DMS79 (cell line): Measurements from ENCODE around the gene NDST1.

Experiments
- DNase-seq: peaks from one replicate; lab custom pipeline; 2025; lab: John Stamatoyannopoulos, UW

NDST1 gene

GRCh38 chr5:150523472-150524350 lies 15.8 kb downstream of the NDST1 start:
- DNase-seq: no peak

GRCh38 chr5:150525163-150525562 lies 17.2 kb downstream of the NDST1 start:
- DNase-seq: no peak

GRCh38 chr5:150525781-150526180 lies 17.9 kb downstream of the NDST1 start:
- DNase-seq: no peak

- DNase-seq: no peak
These were observed 19.1 kb downstream of the NDST1 start for GRCh38 chr5:150527038-150527437.

GRCh38 chr5:150527808-150528207 lies 19.9 kb downstream of the NDST1 start:
- DNase-seq: no peak

GRCh38 chr5:150528924-150529546 lies 21.1 kb downstream of the NDST1 start:
- no peak for DNase-seq

GRCh38 chr5:150529555-150529954 lies 21.6 kb downstream of the NDST1 start:
- no peak for DNase-seq

GRCh38 chr5:150530423-150530822 lies 22.5 kb downstream of the NDST1 start:
- DNase-seq: no peak

GRCh38 chr5:150530951-150531588 lies 23.1 kb downstream of the NDST1 start:
- DNase-seq: no peak

GRCh38 chr5:150531686-150532085 lies 23.8 kb downstream of the NDST1 start:
- DNase-seq: no peak

GRCh38 chr5:150532151-150532550 lies 24.2 kb downstream of the NDST1 start:
- no peak for DNase-seq

GRCh38 chr5:150532996-150533395 lies 25.1 kb downstream of the NDST1 start:
- DNase-seq: no peak

GRCh38 chr5:150534811-150535210 lies 26.9 kb downstream of the NDST1 start:
- no peak for DNase-seq

- DNase-seq: no peak
These were observed 27.7 kb downstream of the NDST1 start for GRCh38 chr5:150535611-150536010.

GRCh38 chr5:150538007-150538917 lies 30.3 kb downstream of the NDST1 start:
- DNase-seq: no peak

- no peak for DNase-seq
These were observed 31.3 kb downstream of the NDST1 start for GRCh38 chr5:150539206-150539605.

- DNase-seq: no peak
These were observed 32.1 kb downstream of the NDST1 start for GRCh38 chr5:150540042-150540441.

- DNase-seq: no peak
These were observed 32.9 kb downstream of the NDST1 start for GRCh38 chr5:150540615-150541396.

GRCh38 chr5:150541397-150541675 lies 33.4 kb downstream of the NDST1 start:
- no peak for DNase-seq

- no peak for DNase-seq
These were observed 34.0 kb downstream of the NDST1 start for GRCh38 chr5:150541895-150542294.

- DNase-seq: no peak
These were observed 35.1 kb downstream of the NDST1 start for GRCh38 chr5:150542933-150543445.
